ENCODE data around the gene MARF1.

DNA sequence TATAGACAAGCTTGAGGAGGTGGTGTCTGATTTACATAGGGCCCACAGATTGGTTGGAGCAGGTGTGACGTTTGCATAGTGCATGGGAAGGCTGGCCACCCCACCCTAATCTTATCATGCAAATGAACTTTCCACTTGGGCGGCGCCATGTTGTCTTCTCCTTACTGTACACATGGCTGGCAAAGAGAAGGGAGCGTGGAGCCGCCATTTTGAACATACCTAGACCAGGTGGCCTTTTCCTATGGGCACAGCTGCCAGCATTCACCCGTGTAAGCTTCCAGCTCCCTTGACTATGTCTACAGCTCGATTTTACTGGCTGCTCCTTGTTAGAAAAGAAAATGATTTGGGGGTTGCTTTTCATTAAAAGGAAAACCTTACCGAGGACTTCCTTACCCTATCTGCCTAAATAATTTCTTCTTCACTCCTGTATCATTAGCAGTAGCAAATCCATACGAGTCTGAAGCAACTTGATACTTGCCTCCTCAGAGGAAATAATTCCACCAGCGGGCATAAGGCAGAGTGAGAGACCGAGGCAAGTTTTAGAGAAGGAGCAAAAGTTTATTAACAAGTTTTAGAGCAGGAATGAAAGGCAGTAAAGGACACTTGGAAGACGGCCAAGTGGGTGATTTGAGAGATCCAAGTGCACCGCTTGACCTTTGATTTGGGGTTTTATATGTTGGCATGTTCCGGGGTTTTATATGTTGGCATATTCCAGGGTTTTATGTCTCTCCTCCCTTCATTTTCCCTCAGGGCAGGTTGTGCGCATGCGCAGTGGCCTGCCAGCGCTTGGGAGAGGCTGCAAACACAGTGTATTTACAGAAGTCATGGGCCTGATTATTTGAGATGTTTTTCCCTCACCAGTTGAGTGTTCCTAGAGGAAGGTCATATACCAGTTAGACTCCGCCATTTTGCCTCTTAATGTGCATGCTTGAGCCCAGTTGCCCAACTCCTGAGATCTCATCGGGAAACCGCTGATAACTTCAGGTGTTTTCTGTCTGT is 65.7 kb downstream of the MARF1 start:
- TF ChIP-seq, protein P1, sequence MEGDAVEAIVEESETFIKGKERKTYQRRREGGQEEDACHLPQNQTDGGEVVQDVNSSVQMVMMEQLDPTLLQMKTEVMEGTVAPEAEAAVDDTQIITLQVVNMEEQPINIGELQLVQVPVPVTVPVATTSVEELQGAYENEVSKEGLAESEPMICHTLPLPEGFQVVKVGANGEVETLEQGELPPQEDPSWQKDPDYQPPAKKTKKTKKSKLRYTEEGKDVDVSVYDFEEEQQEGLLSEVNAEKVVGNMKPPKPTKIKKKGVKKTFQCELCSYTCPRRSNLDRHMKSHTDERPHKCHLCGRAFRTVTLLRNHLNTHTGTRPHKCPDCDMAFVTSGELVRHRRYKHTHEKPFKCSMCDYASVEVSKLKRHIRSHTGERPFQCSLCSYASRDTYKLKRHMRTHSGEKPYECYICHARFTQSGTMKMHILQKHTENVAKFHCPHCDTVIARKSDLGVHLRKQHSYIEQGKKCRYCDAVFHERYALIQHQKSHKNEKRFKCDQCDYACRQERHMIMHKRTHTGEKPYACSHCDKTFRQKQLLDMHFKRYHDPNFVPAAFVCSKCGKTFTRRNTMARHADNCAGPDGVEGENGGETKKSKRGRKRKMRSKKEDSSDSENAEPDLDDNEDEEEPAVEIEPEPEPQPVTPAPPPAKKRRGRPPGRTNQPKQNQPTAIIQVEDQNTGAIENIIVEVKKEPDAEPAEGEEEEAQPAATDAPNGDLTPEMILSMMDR (IDR thresholded peaks at IDR 0.05) = no peak
- TF ChIP-seq EZH2phosphoT487 (IDR thresholded peaks at IDR 0.05) = no peak

Data from neural progenitor cell (in vitro differentiated cells).